B cell (primary cell): ENCODE results near the gene FBXL20. TPM values are rescaled to one million over a fixed set of nuclear protein-coding genes. Genes with fewer than 3 reads are reported as not detected.

ENCODE experiments used
- ATAC-seq: fragments of 200-7000 bp; cut with Tn5 transposase; one replicate; pipeline ENCODE4 v1.10.0; 2021; ENCODE audit warnings: low read depth, mild to moderate bottlenecking, moderate number of reproducible peaks, moderate library complexity
- CTCF ChIA-PET: fragments of 350-600 bp; sonication (Branson Sonifier 250); formaldehyde crosslinking; loops from one replicate; lab custom pipeline; 2021; ENCODE audit warnings: antibody characterized with exemption, inconsistent platforms; lab: Charles Lee
- POLR2A ChIA-PET: fragments of 350-600 bp; sonication (Branson Sonifier 250); formaldehyde crosslinking; loops from one replicate; lab custom pipeline; 2021; ENCODE audit warnings: antibody characterized with exemption; lab: Charles Lee
- DNase-seq: peaks from one replicate; pipeline ENCODE4 v3.0.0; 2013
- H2AFZ ChIP-seq: 2 replicates; pipeline ENCODE4 v1.6.1; 2012; ENCODE audit warnings: mild to moderate bottlenecking, low read depth, low read length; ENCODE audit not compliant: insufficient read depth, poor library complexity, severe bottlenecking
- H3K27ac ChIP-seq, 2 donors: 1 replicate in 1 of 2; 2 replicates in 1 of 2; pipeline ENCODE4 v1.5.1; 2012 to 2013; ENCODE audit warnings: low read length in 2 of 2, mild to moderate bottlenecking in 2 of 2, moderate library complexity in 1 of 2
- H3K27me3 ChIP-seq, 4 experiments: fragments of 200-600 bp in 1 of 4; sonication (generic) in 1 of 4; replicated peaks in 1 of 4; 1 replicate in 2 of 4; 2 replicates in 2 of 4; pipeline versions ENCODE4 v1.6.1 to v1.7.0; 2013 to 2016; ENCODE audit warnings: low read length in 3 of 4, mild to moderate bottlenecking in 2 of 4, mixed read lengths in 1 of 4, moderate library complexity in 1 of 4; ENCODE audit not compliant: insufficient read depth in 4 of 4, control insufficient read depth in 3 of 4; ENCODE audit errors: control extremely low read depth in 1 of 4
- H3K36me3 ChIP-seq, 2 experiments: replicated peaks in 1 of 2; 1 replicate in 1 of 2; 2 replicates in 1 of 2; pipeline versions ENCODE4 v1.6.1 to v1.7.1; 2013; ENCODE audit warnings: low read length in 1 of 2; ENCODE audit not compliant: insufficient read depth in 2 of 2, control insufficient read depth in 1 of 2; ENCODE audit errors: control extremely low read depth in 1 of 2, extremely low read depth in 1 of 2
- H3K4me1 ChIP-seq, 2 donors: fragments of 200-600 bp in 1 of 2; sonication (generic) in 1 of 2; 1 replicate in 1 of 2; 2 replicates in 1 of 2; pipeline versions ENCODE4 v1.5.1 to v1.6.1; 2013 to 2017; ENCODE audit warnings: low read length in 2 of 2; ENCODE audit not compliant: control insufficient read depth in 2 of 2, insufficient read depth in 2 of 2
- H3K4me2 ChIP-seq: replicated peaks from 2 replicates; pipeline ENCODE3; 2012; ENCODE audit warnings: mild to moderate bottlenecking, low read depth, low read length; ENCODE audit not compliant: poor library complexity, severe bottlenecking
- H3K4me3 ChIP-seq, 5 experiments: fragments of 200-600 bp in 1 of 5; sonication (generic) in 1 of 5; 1 replicate in 3 of 5; 2 replicates in 2 of 5; pipeline versions ENCODE4 v1.5.1 to v1.7.0; 2011 to 2016; ENCODE audit warnings: low read length in 4 of 5, mild to moderate bottlenecking in 4 of 5, low read depth in 2 of 5, control low read depth in 1 of 5, moderate library complexity in 1 of 5; ENCODE audit not compliant: insufficient read depth in 1 of 5; ENCODE audit errors: control extremely low read depth in 1 of 5, extremely low read depth in 1 of 5
- H3K79me2 ChIP-seq: fragments of 200-600 bp; sonication (generic); one replicate; pipeline ENCODE4 v1.6.0; 2016; ENCODE audit warnings: low read length; ENCODE audit not compliant: control insufficient read depth, insufficient read depth
- H3K9ac ChIP-seq: fragments of 200-600 bp; sonication (generic); 2 replicates; pipeline ENCODE4 v1.6.1; 2017; ENCODE audit warnings: mild to moderate bottlenecking, low read length, moderate library complexity
- H3K9me3 ChIP-seq, 3 donors: one replicate each; pipeline versions ENCODE4 v1.6.1 to v1.7.1; 2013; ENCODE audit warnings: low read length in 2 of 3; ENCODE audit not compliant: control insufficient read depth in 2 of 3, insufficient read depth in 1 of 3; ENCODE audit errors: control extremely low read depth in 1 of 3
- H4K20me1 ChIP-seq: 2 replicates; pipeline ENCODE4 v1.6.0; 2012; ENCODE audit warnings: mild to moderate bottlenecking, low read length; ENCODE audit not compliant: insufficient read depth, control insufficient read depth, poor library complexity, severe bottlenecking
- H3K27ac Mint-ChIP-seq: one replicate; pipeline ENCODE4 v1.8.0; 2021; ENCODE audit warnings: mixed read lengths
- H3K27me3 Mint-ChIP-seq: one replicate; pipeline ENCODE4 v1.8.0; 2021; ENCODE audit warnings: mixed read lengths
- H3K4me1 Mint-ChIP-seq: one replicate; pipeline ENCODE4 v1.8.0; 2021; ENCODE audit warnings: mixed read lengths
- H3K4me3 Mint-ChIP-seq: one replicate; pipeline ENCODE4 v1.8.0; 2021; ENCODE audit warnings: mixed read lengths
- H3K9me3 Mint-ChIP-seq: one replicate; pipeline ENCODE4 v1.8.0; 2022; ENCODE audit warnings: mixed read lengths; ENCODE audit not compliant: insufficient read depth
- CTCF ChIP-seq: fragments of 200-600 bp; IDR thresholded peaks from one replicate; pipeline ENCODE4 v1.8.0; 2022; ENCODE audit warnings: antibody characterized with exemption, mild to moderate bottlenecking
- EZH2 ChIP-seq: IDR thresholded peaks from 2 replicates; pipeline ENCODE4 v1.6.1; 2012; ENCODE audit warnings: borderline replicate concordance, low read depth, mild to moderate bottlenecking, moderate library complexity, low read length; ENCODE audit not compliant: insufficient read depth, poor library complexity, severe bottlenecking
- WGBS: methylation state at CpG from one replicate; pipeline ENCODE4 v1.1.5; 2013; ENCODE audit warnings: missing lambda C conversion rate; ENCODE audit not compliant: insufficient coverage; 5-methylcytosine and 5-hydroxymethylcytosine counted together
- intact Hi-C: fragments of 100-400 bp; cut with micrococcal nuclease; formaldehyde crosslinking; loops from one replicate; pipeline ENCODE4 v1.10.0; 2022
- polyA plus RNA-seq: library from polyadenylated mRNA; depleted of rRNA; stranded (reverse); fragments of >200 nt; gene quantifications from 2 replicates; pipeline ENCODE4 v1.2.3, GENCODE V29; 2012
- total RNA-seq, 2 donors: library from RNA; stranded (reverse); fragments of 120-200 nt in 1 of 2; gene quantifications; 1 replicate in 1 of 2; 2 replicates in 1 of 2; pipeline versions ENCODE4 v1.2.3 to v1.2.4, GENCODE V29; 2013 to 2022

Gene FBXL20
- total and polyA plus RNA-seq, 2 donors (not counting 1 experiment from before 2014, with no cell fraction given): 6.1 to 36.2 TPM

DNA sequence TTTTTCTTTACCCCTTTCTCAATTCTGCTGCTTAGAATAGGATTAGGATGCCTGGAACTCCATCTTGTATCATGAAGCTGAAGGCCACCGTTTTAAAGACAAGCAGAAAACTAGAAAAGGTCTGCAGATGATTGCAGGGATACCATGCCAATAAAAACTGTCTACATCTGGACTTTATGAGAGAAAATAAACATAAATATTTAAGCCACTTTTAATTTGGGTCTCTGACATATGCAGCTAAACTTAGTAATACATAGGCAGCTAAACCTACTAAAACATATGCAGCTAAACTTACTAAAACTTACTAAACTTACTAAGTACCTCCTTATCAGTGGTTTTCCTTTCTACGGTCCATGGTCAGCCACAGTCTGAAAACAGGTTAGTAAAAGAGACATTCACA lies 48.4 kb downstream of the FBXL20 start:
- Mint-ChIP-seq H3K27ac (no peak overlapping the region), H3K9me3 (no peaks in the 10 kb centered on the region), H3K27me3 (no peaks in the 10 kb centered on the region), H3K4me1 (peaks cover 11% of the 10 kb centered on the region), H3K4me3 (no peak overlapping the region)
- Histone ChIP-seq H4K20me1 (peaks cover 4% of the 10 kb centered on the region), H3K9me3 (no peaks in the 10 kb centered on the region), H3K4me1 (no peaks in the 10 kb centered on the region), H3K4me2 (no peak overlapping the region), H3K27me3 (no peaks in the 10 kb centered on the region), H3K27ac (no peak overlapping the region), H3K79me2 (peaks cover 30% of the 10 kb centered on the region), H3K36me3 (peaks cover 0 to under 1% of the 10 kb centered on the region in 2 experiments), H3K4me3 (no peak overlapping the region), H2AFZ (no peak overlapping the region), H3K9ac (no peak overlapping the region)
- ChIA-PET CTCF (interaction anchor here (0.7 to 1.5 kb wide), 6 partner anchors 10 to 188 kb away, joined by 3 to 6 read pairs (median 4); no protein-coding TSS in a partner anchor), POLR2A (interaction anchor here (1.0 kb wide), 1 partner anchor 108 kb away, joined by 5 read pairs; no protein-coding TSS in a partner anchor)
- TF ChIP-seq CTCF (no peak), EZH2 (no peak)
- ATAC-seq (no peak), DNase-seq (no peak)
- no CpG with 5 or more reads among the region's 2 CpGs for WGBS
- intact Hi-C loops: no loop called here

DNA sequence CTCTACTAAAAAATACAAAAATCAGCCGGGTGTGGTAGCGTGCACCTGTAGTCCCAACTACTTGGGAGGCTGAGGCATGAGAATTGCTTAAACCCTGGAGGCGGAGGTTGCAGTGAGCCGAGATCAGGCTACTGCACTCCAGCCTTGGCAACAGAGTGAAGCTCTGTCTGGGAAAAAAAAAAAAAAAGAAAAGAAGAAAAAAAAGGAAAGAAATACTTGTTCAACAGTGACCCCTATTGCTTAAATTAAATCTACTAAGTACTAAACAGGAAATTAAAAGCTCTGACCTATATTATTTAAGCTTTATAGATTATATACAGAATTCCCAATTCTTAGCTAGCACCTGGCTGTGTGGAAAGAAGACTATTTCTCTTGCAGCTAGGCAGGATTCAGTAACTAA lies 48.9 kb downstream of the FBXL20 start:
- 100% methylated on average over 4 of the region's 4 CpGs for WGBS
- POLR2A ChIA-PET: interaction anchor here (1.0 kb wide), 1 partner anchor 107 kb away, joined by 5 read pairs; no protein-coding TSS in a partner anchor
- TF ChIP-seq EZH2: no peak
- H3K9ac ChIP-seq: no peak overlapping the region
- peaks cover 11% of the 10 kb centered on the region for H3K4me1 Mint-ChIP-seq
- H3K4me3 ChIP-seq: no peak overlapping the region
- no peak overlapping the region for H3K27ac ChIP-seq
- H3K4me1 ChIP-seq: no peaks in the 10 kb centered on the region
- H3K9me3 Mint-ChIP-seq: no peaks in the 10 kb centered on the region
- intact Hi-C loops: no loop called here
- H2AFZ ChIP-seq: no peak overlapping the region
- no peaks in the 10 kb centered on the region for H3K27me3 Mint-ChIP-seq
- ATAC-seq: no peak
- H4K20me1 ChIP-seq: no peaks in the 10 kb centered on the region
- H3K79me2 ChIP-seq: peaks cover 25% of the 10 kb centered on the region
- no peaks in the 10 kb centered on the region for H3K9me3 ChIP-seq
- no peak overlapping the region for H3K4me3 Mint-ChIP-seq
- no peaks in the 10 kb centered on the region for H3K36me3 ChIP-seq
- H3K4me2 ChIP-seq: no peak overlapping the region
- H3K27ac Mint-ChIP-seq: no peak overlapping the region
- DNase-seq: no peak
- CTCF ChIA-PET: interaction anchor here (0.7 to 1.5 kb wide), 6 partner anchors 10 to 187 kb away, joined by 3 to 6 read pairs (median 4); no protein-coding TSS in a partner anchor
- no peaks in the 10 kb centered on the region for H3K27me3 ChIP-seq
